GM12878 (cell line): ENCODE data around the gene ULK4. TPM values are rescaled to one million over a fixed set of nuclear protein-coding genes. Genes with fewer than 3 reads are reported as not detected.

Experiments
- ATAC-seq: fragments of 200-7000 bp; cut with Tn5 transposase; 3 replicates; pipeline ENCODE4 v1.9.1; 2020; ENCODE audit warnings: mild to moderate bottlenecking, moderate library complexity
- BruUV-seq: library from RNA; stranded (reverse); fragments of 400-500 nt; replicated peaks from 2 replicates; lab custom pipeline; 2021; lab: Mats Ljungman, UMichigan
- CTCF ChIA-PET: fragments of 300-600 bp; sonication (Branson Sonifier 250); formaldehyde crosslinking; extraction: SDS; loops from one replicate; lab custom pipeline; 2021; ENCODE audit warnings: inconsistent platforms; lab: Yijun Ruan, JAX
- POLR2A ChIA-PET: fragments of 350-600 bp; formaldehyde crosslinking; extraction: SDS; loops from one replicate; lab custom pipeline; 2021; ENCODE audit warnings: inconsistent platforms; lab: Charles Lee
- RAD21 ChIA-PET: fragments of 300-600 bp; sonication (Branson Sonifier 250); formaldehyde crosslinking; loops from one replicate; lab custom pipeline; 2023; ENCODE audit warnings: antibody characterized with exemption; ENCODE audit not compliant: unreplicated experiment; lab: Charles Lee
- SMC1A ChIA-PET: fragments of 300-600 bp; sonication (Branson Sonifier 250); formaldehyde crosslinking; loops from one replicate; lab custom pipeline; 2023; ENCODE audit not compliant: unreplicated experiment, uncharacterized antibody; lab: Charles Lee
- DNase-seq: peaks from one replicate; pipeline ENCODE4 v3.0.0-alpha.2; 2011; ENCODE audit warnings: low read depth, low spot score
- FAIRE-seq: peaks from 3 replicates; lab custom pipeline; 2011; peaks lifted over from hg19 to GRCh38; lab: Jason Lieb, UNC
- H2AFZ ChIP-seq: 2 replicates; pipeline ENCODE4 v1.6.0; 2011; ENCODE audit warnings: low read depth, low read length, control low read depth; ENCODE audit not compliant: control insufficient read depth
- H3K27ac ChIP-seq: 2 replicates; pipeline ENCODE4 v1.5.1; 2011; ENCODE audit warnings: control low read depth; ENCODE audit not compliant: control insufficient read depth, insufficient read depth
- H3K27me3 ChIP-seq, 2 experiments: replicated peaks in 1 of 2; 2 replicates each; pipeline versions ENCODE4 v1.6.0 to v1.6.1; 2011; ENCODE audit warnings: low read length in 1 of 2; ENCODE audit not compliant: control insufficient read depth in 2 of 2, insufficient read depth in 2 of 2
- H3K36me3 ChIP-seq, 2 experiments: 2 replicates each; pipeline ENCODE4 v1.5.1; 2011; ENCODE audit warnings: low read length in 1 of 2; ENCODE audit not compliant: control insufficient read depth in 2 of 2, insufficient read depth in 2 of 2
- H3K4me1 ChIP-seq: 2 replicates; pipeline ENCODE4 v1.6.1; 2011; ENCODE audit warnings: mild to moderate bottlenecking, low read length, moderate library complexity, mixed read lengths; ENCODE audit not compliant: control insufficient read depth, insufficient read depth
- H3K4me2 ChIP-seq: 2 replicates; pipeline ENCODE4 v1.6.0; 2011; ENCODE audit warnings: control low read depth; ENCODE audit not compliant: control insufficient read depth, insufficient read depth
- H3K4me3 ChIP-seq: fragments of 200-600 bp; sonication (generic); 2 replicates; pipeline ENCODE4 v1.5.1; 2016
- H3K79me2 ChIP-seq: 2 replicates; pipeline ENCODE4 v1.6.0; 2011; ENCODE audit warnings: low read length; ENCODE audit not compliant: control insufficient read depth, insufficient read depth
- H3K9ac ChIP-seq: 2 replicates; pipeline ENCODE4 v1.8.0; 2011; ENCODE audit warnings: low read length, control low read depth, mixed read lengths; ENCODE audit not compliant: control insufficient read depth, insufficient read depth
- H3K9me3 ChIP-seq: replicated peaks from 3 replicates; pipeline ENCODE4 v1.5.1; 2011; ENCODE audit warnings: mild to moderate bottlenecking, low read length; ENCODE audit not compliant: control insufficient read depth, insufficient read depth
- H4K20me1 ChIP-seq: 2 replicates; pipeline ENCODE4 v1.6.0; 2011; ENCODE audit not compliant: control insufficient read depth, insufficient read depth
- ATF7 ChIP-seq: fragments of 450-650 bp; IDR thresholded peaks from 2 replicates; pipeline ENCODE4 v1.6.1; 2016; ENCODE audit warnings: low read depth, mild to moderate bottlenecking
- HDAC2 ChIP-seq: fragments of 200-600 bp; sonication (generic); IDR thresholded peaks from 2 replicates; pipeline ENCODE4 v1.6.1; 2017
- IRF5 ChIP-seq: fragments of 450-650 bp; IDR thresholded peaks from 2 replicates; pipeline ENCODE4 v1.6.1; 2017; ENCODE audit warnings: borderline replicate concordance
- MYC ChIP-seq: IDR thresholded peaks from 2 replicates; pipeline ENCODE4 v1.6.1; 2011; ENCODE audit warnings: mild to moderate bottlenecking, low read length, moderate library complexity, inconsistent platforms; ENCODE audit not compliant: insufficient read depth, insufficient replicate concordance, insufficient read length, severe bottlenecking
- RFX5 ChIP-seq: IDR thresholded peaks from 2 replicates; pipeline ENCODE4 v1.6.1; 2011; ENCODE audit warnings: low read depth, low read length, improper control_type of control experiment
- SUZ12 ChIP-seq: fragments of 200-600 bp; sonication (generic); IDR thresholded peaks from one replicate; pipeline ENCODE4 v1.6.1; 2018; ENCODE audit warnings: antibody characterized with exemption, mild to moderate bottlenecking; ENCODE audit not compliant: unreplicated experiment
- WGBS: methylation state at CpG from one replicate; pipeline ENCODE4 v1.1.6; 2016; ENCODE audit warnings: low lambda C conversion rate; ENCODE audit not compliant: insufficient replicate concordance, insufficient coverage; ENCODE audit errors: missing lambda C conversion rate; 5-methylcytosine and 5-hydroxymethylcytosine counted together
- in situ Hi-C: fragments of 300-500 bp; cut with MboI; formaldehyde crosslinking; loops from 9 replicates; pipeline ENCODE4 v1.14.3; 2018; ENCODE audit warnings: mixed read lengths
- intact Hi-C: fragments of 100-400 bp; cut with micrococcal nuclease; formaldehyde crosslinking; loops from one replicate; pipeline ENCODE4 v1.14.2; 2022; ENCODE audit not compliant: unreplicated experiment
- polyA plus RNA-seq, 11 experiments: library from polyadenylated mRNA; depleted of rRNA in 4 of 11; unstranded in 6 of 11; stranded (reverse) in 5 of 11; fragments of >200 nt; fragmentation: Nextera tagmentation in 4 of 11; fragmentation: Illumina TruSeq in 1 of 11; extraction: Ambion mirVana in 4 of 11; extraction: Trizol in 1 of 11; gene quantifications; 1 replicate in 1 of 11; 2 replicates in 10 of 11; pipeline versions ENCODE4 v1.2.1 to v1.2.3, GENCODE V29; 2011 to 2016; ENCODE audit warnings: inconsistent platforms in 2 of 11, missing spikeins in 2 of 11, low read depth in 1 of 11
- total RNA-seq, 4 experiments: library from RNA; depleted of rRNA in 3 of 4; stranded (reverse); fragments of >200 nt in 3 of 4; fragmentation: Illumina TruSeq in 1 of 4; extraction: Trizol in 1 of 4; gene quantifications; 2 replicates each; pipeline versions ENCODE4 v1.2.1 to v1.2.3, GENCODE V29; 2013 to 2021
- TF ChIP-seq, protein P1 (sequence below): fragments of 450-650 bp; IDR thresholded peaks from 2 replicates; pipeline ENCODE4 v1.6.1; 2017; ENCODE audit warnings: mild to moderate bottlenecking, moderate library complexity

ULK4 gene
- total and polyA plus RNA-seq, 10 of the 15 experiments (the other 5 are each of a cell fraction or from before 2014, with no cell fraction given): 3.5 to 7.6 (median 6.3) TPM

DNA sequence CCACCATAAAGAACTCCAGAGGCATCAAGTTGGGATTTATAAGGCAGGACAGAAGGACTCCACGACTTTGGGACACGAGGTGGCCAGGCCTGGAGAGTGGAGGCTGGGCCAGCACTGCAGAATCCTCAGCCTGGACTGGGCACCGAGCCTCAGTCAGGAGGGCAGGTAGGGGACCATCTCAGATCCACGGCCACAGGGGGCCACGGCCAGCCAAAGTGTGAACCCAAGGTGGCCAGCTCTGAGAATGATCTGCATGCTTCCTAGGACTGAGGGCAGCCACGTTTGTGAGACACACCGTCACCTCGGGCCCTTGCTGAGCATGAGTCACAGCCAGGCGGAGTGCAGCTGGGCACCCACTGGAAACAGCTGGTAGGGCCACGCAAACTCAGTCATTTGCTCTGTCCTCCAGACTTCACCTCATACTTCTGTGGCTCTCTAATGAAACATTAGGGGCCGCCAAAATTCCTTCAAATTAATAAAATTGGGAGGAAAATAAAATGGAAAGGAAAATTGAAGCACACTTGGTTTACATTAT, 696.8 kb downstream of the ULK4 start (continued):
- TF ChIP-seq SUZ12: no peak

- Histone ChIP-seq H3K9ac (no peak overlapping the region), H3K4me2 (no peak overlapping the region), H3K36me3 (no peaks in the 10 kb centered on the region), H3K79me2 (no peaks in the 10 kb centered on the region), H3K4me1 (no peaks in the 10 kb centered on the region), H3K4me3 (no peak overlapping the region)
- no TSS peak for BruUV-seq
- no peak for ATAC-seq
- no peak for DNase-seq
- ChIA-PET POLR2A (no interaction called here), RAD21 (no interaction called here), SMC1A (interaction anchor here (0.8 kb wide), 1 partner anchor 19 kb away, joined by 3 read pairs; no protein-coding TSS in a partner anchor)
- in situ Hi-C loops: no loop called here
- no peak for FAIRE-seq
- TF ChIP-seq ATF7: no peak
- TF ChIP-seq RFX5: no peak
- no peak for TF ChIP-seq HDAC2
- no peak for TF ChIP-seq IRF5
- TF ChIP-seq, protein P1, sequence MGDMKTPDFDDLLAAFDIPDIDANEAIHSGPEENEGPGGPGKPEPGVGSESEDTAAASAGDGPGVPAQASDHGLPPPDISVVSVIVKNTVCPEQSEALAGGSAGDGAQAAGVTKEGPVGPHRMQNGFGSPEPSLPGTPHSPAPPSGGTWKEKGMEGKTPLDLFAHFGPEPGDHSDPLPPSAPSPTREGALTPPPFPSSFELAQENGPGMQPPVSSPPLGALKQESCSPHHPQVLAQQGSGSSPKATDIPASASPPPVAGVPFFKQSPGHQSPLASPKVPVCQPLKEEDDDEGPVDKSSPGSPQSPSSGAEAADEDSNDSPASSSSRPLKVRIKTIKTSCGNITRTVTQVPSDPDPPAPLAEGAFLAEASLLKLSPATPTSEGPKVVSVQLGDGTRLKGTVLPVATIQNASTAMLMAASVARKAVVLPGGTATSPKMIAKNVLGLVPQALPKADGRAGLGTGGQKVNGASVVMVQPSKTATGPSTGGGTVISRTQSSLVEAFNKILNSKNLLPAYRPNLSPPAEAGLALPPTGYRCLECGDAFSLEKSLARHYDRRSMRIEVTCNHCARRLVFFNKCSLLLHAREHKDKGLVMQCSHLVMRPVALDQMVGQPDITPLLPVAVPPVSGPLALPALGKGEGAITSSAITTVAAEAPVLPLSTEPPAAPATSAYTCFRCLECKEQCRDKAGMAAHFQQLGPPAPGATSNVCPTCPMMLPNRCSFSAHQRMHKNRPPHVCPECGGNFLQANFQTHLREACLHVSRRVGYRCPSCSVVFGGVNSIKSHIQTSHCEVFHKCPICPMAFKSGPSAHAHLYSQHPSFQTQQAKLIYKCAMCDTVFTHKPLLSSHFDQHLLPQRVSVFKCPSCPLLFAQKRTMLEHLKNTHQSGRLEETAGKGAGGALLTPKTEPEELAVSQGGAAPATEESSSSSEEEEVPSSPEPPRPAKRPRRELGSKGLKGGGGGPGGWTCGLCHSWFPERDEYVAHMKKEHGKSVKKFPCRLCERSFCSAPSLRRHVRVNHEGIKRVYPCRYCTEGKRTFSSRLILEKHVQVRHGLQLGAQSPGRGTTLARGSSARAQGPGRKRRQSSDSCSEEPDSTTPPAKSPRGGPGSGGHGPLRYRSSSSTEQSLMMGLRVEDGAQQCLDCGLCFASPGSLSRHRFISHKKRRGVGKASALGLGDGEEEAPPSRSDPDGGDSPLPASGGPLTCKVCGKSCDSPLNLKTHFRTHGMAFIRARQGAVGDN: no peak
- no peak for TF ChIP-seq MYC
- TF ChIP-seq, all 136 proteins: peak for 0
- CTCF ChIA-PET: no interaction called here
- H4K20me1 ChIP-seq: no peaks in the 10 kb centered on the region
- H3K9me3 ChIP-seq: no peaks in the 10 kb centered on the region
- WGBS: 89% methylated on average over 3 of the region's 3 CpGs
- H3K27me3 ChIP-seq: no peaks in the 10 kb centered on the region
- intact Hi-C loops: no loop called here
- no peak overlapping the region for H2AFZ ChIP-seq
- H3K27ac ChIP-seq: no peak overlapping the region
These were observed 701.8 kb downstream of the ULK4 start for GRCh38 chr3:41260063-41260450.
